G401.6 (cell line): Measurements from ENCODE around the gene RHOA.

ENCODE experiments used
- FAIRE-seq: peaks from 2 replicates; lab custom pipeline; 2012; peaks lifted over from hg19 to GRCh38; lab: Jason Lieb, UNC

Gene RHOA

GRCh38 chr3:49411968-49412631, at the start of gene RHOA, which contains the start of gene TCTA:
Gene RHOA (minus strand): TSS chr3:49411976. CDS start chr3:49375589, 36,387 bp downstream.
Gene TCTA (plus strand): TSS chr3:49412423. CDS start chr3:49412427, 4 bp downstream.
- FAIRE-seq: peak; percentile 96

DNA sequence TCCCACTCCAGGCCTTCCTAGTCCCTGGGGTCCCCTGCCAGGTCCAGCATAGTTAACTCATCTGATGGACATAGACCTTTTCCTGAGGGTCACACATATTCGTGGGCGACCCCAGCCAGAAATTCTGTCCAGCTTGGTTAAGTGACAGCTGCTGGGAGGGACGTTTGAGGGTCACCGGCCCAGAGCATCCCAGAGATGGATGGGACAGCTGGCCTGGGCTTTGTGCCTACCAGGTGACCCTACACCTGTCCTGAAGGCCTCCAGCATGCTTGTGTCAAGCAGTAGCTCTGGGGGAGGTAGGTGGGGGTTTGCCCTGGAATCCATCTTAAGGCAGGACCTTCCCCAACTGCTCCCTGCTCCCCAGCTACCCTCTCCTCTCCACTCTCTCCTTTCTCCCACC, 49.2 kb upstream of the RHOA start:
- FAIRE-seq: no peak

- no peak for FAIRE-seq
These were observed 48.6 kb upstream of the RHOA start for GRCh38 chr3:49460188-49460890.

- FAIRE-seq: no peak
These were observed 44.7 kb upstream of the RHOA start for GRCh38 chr3:49456466-49456865.

- FAIRE-seq: no peak
These were observed 43.3 kb upstream of the RHOA start for GRCh38 chr3:49454898-49455681.

DNA sequence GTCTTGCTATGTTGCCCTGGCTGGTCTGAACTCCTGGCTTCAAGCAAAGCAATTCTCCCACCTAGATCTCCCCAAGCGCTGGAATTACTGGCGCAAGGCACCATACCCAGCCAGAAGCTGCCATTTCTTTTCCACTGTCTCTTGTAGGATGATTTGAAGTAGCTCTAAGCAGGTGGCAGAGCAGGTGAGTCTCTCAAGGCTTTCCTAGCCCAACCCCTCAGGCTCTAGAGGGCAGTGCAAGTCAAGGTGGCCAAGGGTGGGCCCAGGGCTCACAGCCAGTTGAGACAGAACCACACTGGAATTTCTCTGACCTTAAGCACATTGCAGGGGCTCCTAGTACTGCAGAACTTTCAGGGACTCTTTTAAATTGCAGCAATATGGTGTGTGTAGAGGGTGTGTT, 42.7 kb upstream of the RHOA start:
- FAIRE-seq: peak; percentile 58

DNA sequence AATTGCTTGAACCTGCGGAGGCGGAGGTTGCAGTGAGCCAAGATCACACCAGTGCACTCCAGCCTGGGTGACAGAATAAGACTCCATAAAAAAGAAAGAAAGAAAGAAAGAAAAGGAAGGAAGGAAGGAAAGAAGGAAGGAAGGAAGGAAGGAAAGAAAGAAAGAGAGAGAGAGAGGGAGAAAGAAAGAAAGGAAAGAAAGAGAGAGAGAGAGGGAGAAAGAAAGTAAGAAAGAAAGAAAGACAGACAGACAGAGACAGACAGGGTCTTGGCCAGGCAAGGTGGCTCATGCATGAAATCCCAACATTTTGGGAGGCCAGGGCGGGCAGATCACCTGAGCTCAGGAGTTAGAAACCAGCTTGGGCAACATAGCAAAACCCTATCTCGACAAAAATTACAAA, 41.8 kb upstream of the RHOA start:
- FAIRE-seq: no peak

GRCh38 chr3:49445391-49445790, 33.6 kb upstream of the RHOA start:
- no peak for FAIRE-seq

DNA sequence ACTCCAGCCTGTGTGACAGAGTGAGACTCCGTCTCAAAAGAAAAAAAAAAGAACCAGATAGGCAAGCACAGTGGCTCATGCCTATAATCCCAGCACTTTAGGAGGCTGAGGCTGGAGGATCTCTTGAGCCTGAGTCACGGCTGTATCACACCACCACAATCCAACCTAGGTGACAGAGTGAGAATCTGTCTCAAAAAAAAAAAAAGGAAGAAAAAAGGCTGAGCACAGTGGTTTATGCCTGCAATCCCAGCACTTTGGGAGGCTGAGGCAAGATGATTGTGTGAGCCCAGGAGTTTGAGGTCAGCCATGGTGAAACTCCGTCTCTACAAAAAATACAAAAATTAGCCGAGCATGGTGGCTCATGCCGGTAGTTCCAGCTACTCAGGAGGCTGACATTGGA, 23.0 kb upstream of the RHOA start:
- FAIRE-seq: no peak

DNA sequence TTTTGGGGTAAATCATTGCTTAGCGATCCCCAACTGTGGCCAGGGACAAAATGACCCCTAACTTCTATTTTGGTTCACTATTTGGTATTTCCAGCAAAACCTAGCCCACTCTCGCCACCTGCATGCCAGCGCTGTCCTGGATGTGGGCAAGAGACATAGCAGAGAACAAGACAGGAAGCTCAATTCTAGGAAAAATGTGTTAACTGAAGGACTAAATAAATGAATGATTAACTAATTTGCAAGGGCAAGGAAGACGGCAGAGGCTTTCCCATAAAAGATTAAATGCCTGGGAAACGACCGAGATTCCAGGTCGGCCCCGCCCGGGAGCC, 16.9 kb upstream of the RHOA start:
- no peak for FAIRE-seq

DNA sequence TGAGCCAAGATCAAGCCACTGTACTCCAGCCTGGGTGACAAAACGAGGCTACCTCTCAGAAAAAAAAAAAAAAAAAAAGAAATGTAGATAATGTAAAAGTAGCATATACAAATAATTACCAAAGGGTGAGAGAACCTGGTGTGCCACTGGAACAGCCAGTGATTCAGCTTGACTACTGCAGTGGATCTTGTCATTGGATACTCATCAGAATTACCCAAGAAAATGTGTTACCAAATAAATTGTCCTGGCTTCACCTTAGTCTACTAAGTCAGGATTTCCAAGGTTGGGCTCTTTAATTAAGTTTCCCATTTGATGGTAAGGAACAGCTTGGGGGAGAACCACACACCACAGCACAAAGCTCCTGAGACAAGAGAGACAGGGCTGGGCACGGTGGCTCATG, 15.8 kb upstream of the RHOA start:
- FAIRE-seq: no peak

GRCh38 chr3:49424816-49425215, 13.0 kb upstream of the RHOA start:
- no peak for FAIRE-seq

DNA sequence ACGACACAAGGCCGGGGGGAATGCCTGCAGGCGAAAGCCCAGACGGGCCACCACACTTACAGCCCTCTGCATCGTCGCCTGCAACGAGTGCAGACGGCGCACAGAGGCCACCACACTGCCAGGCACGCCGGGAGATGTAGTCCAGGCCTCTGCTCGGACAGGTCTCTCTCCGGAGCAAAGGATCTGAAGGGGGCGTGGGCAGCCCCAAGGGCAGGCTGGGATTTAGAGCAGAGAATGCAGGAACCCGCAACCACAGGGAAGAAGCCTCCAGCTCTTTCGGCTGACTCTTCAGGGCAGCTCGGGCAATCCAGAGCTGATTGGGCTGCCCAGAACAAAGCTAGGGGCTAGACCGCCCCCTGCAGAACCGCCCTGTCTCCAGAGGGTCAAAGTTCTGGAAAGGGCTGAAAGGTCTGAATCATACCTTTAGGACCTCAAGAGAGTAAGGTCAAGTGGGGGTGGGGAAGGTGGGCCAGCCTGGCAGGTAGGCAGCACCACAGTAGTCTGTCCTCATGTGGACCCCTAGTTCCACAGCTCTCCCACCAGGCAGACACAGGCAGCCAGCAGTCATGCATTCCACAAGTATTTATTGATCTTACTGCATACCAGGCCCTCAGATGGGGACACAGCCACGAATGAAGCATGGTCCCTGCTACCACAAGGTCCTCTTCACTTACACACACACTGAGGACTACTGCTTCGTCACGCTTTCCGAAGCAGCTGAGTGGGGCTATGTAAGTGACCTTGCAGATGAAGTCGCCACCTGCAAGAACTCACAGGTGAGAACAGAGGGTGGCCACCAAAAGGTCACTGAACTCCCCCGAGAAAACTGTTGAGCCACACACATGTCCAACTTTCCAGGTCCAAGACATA, 10.8 kb upstream of the RHOA start, which contains the start of gene AMT:
Gene AMT, minus strand, starts transcription at position 95 of the 870 bp plus-strand sequence. Its CDS starts 23 bp downstream, at position 72.
- FAIRE-seq: no peak

DNA sequence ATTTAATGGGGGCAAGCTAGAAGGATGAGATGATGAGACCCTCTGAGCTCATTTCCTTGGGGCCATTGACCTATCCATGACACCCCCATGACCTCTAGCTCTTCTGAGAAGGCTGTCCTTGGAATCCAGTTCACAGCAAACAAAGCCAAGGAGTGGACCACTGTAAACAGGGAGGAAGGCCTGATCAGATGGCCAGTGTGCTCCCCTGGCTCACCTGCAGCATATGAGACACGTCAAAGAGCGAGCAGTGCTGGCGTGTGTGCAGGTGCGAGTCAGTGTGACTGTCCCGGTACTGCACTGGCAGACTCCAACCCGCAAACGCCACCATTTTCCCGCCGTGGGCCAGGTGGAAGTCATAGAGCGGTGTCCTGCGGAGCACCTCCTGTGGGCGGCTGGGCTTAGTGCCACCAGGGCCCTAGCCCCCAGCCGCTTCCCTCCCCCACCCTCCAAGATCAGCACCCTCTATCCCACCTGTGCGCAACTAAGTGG, 10.2 kb upstream of the RHOA start:
- no peak for FAIRE-seq

DNA sequence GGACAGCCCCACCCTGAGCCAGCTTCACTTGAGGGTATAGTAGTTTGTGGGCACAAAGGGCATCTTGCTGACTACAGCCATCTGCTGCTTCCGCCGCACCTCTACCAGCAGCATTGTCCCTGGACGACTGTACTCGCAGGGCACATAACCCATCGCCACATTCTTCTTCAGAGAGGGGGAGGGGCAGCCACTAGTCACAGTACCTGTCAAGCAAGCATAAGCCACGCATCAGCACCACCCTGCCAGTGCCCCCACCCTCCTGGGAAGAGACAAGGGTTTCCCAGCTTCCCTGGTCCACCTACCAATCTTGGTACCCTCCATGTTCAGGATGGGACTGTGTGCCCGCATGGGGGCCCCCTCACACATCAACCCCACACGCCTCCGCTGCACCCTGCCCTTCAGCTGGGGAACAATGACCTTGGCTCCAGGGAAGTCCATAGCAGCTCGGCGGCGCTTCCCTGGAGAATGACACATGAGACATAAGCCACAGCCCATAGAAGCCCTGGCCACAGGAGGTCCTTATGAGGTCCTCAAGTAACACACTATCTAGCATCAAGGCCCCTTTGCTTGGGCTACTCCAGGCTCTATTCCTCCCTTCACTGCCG, 5.8 kb upstream of the RHOA start:
- FAIRE-seq: no peak

DNA sequence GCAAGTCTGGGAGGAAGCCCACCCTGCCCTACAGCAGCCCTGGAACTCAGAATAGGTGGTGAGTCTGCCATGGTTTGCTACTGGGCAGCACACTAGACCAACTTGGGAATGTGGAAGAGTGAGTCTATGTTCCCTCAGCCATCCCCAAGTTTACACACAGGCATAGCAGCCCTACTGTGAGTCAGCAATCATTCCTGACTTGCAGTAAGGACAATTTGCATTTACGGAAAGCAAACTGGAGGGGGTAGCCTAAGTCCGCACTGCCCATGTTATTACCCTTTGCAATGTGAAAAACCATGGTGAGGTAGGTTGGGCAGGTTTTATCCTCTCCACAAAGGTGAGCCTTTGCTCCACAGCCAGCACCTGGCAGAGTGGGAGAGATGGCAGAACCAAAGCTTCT, 5.1 kb upstream of the RHOA start:
- no peak for FAIRE-seq

GRCh38 chr3:49415931-49416601, 4.3 kb upstream of the RHOA start:
- FAIRE-seq: no peak

DNA sequence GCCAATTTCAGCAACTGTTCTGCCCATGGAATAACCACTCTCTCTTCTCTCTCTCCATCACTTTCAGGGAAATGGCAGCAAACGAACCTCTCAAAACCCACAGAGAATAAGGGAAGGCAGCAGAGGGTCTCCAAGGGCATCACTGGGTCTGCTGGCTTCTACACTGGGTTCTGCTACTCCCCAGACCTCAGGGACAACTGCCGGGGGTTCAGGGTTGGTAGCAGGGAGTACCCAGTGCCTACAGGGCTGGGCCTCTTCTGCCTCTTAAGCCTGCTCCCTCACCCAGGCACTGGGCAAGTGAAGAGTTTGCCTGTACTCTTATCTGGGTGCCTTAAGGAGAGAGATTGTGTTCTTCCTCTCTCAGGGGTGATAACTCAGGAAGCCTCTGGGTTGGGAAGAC, 3.0 kb upstream of the RHOA start:
- no peak for FAIRE-seq

DNA sequence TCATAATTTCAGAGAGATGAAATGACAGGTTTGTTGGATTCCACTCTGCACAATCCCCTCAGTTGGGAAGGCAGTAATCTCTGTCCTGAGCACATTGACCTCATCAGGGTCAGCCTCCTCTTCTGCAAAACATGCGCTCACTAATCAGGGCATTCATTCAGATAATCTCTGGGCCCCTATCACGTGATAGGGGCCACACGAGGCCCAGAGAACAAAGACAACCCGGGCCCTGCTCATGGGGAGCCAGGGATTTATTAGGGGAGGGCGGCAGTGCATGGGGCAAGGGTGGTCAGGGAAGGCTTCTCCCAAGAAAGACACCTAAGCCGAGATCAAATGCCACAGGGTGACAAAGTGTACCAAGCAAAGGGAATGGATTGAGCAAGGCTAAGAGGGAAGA, 1.6 kb upstream of the RHOA start:
- no peak for FAIRE-seq

DNA sequence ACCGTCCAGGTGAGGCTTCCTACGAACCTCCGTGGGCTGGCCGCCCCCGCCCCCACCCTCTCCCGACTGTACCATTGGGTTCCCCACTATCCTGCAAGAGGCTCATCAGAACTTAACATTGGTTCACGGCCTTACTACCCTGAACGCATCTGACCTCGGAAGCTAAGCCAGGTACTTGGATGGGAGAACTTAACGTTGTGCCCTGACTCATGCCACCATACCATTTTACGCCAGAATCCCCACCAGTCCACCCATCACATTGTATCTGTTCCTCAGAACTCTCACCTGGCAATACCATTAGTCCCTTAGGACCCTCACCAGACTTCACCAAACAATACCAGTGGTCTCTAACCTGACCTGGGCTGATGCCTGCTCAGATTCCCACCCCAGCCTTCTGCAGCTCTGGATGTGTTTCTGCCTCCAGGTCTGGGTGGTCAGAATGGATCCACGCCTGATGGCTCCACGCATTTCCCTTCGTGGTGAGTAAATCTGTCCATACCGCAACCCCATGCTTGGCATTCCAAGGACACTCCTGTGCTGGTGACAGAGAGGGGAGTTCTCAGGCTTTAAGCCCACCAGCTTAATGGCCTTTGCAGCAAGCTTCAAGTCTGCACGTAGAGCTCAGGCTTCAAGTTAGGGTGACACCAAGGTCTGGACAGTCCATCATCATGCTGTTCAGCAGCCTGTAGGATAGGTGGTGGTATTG, 1.0 kb upstream of the RHOA start:
- FAIRE-seq: no peak
